Subcutaneous adipose tissue (tissue), 4 donors: ENCODE data around the gene CCDC28B. TPM values are rescaled to one million over a fixed set of nuclear protein-coding genes. Genes with fewer than 3 reads are reported as not detected.

ENCODE experiments used
- CTCF ChIP-seq: fragments of 450-650 bp; IDR thresholded peaks from one replicate; pipeline ENCODE4 v1.5.1; 2016; ENCODE audit warnings: low read depth, mild to moderate bottlenecking, control low read depth, antibody characterized with exemption, moderate library complexity
- total RNA-seq, 4 donors: library from RNA; depleted of rRNA; stranded (reverse); fragments of >200 nt; gene quantifications; one replicate each; pipeline ENCODE4 v1.1.0, GENCODE V29; 2016

The CCDC28B gene
- total RNA-seq, 4 donors from 2014 or later: 0.75 to 2.7 (median 2.2) TPM; not detected in 1

GRCh38 chr1:32178380-32179192, 21.8 kb upstream of the CCDC28B start:
- no peak for TF ChIP-seq CTCF

GRCh38 chr1:32179193-32179442, 21.3 kb upstream of the CCDC28B start:
- no peak for TF ChIP-seq CTCF

GRCh38 chr1:32179443-32180185, 20.8 kb upstream of the CCDC28B start, which contains the start of gene TXLNA:
Gene TXLNA (plus strand): TSS chr1:32179675. CDS start chr1:32180346, 671 bp downstream.
- no peak for TF ChIP-seq CTCF

- no peak for TF ChIP-seq CTCF
These were observed 20.0 kb upstream of the CCDC28B start for GRCh38 chr1:32180186-32181060.

GRCh38 chr1:32181065-32181464, 19.3 kb upstream of the CCDC28B start:
- TF ChIP-seq CTCF: no peak

- no peak for TF ChIP-seq CTCF
These were observed 18.8 kb upstream of the CCDC28B start for GRCh38 chr1:32181563-32181962.

GRCh38 chr1:32182060-32182459, 18.3 kb upstream of the CCDC28B start:
- no peak for TF ChIP-seq CTCF
